WTC11 (cell line): ENCODE data around the gene UPF3A. TPM values are rescaled to one million over a fixed set of nuclear protein-coding genes. Genes with fewer than 3 reads are reported as not detected.

Experiments used
- IRF2 ChIP-seq: sonication (generic); formaldehyde crosslinking; IDR thresholded peaks from 2 replicates; pipeline ENCODE4 v1.8.0; 2022; ENCODE audit warnings: low read depth, missing genetic modification reagents, borderline replicate concordance
- JUN ChIP-seq: sonication (generic); formaldehyde crosslinking; IDR thresholded peaks from 2 replicates; pipeline ENCODE4 v1.8.0; 2023; ENCODE audit warnings: mild to moderate bottlenecking, missing genetic modification reagents
- SOX15 ChIP-seq: fragments of 250-450 bp; sonication (Bioruptor Pico); IDR thresholded peaks from 2 replicates; pipeline ENCODE4 v1.9.0; 2021; ENCODE audit warnings: mild to moderate bottlenecking
- SP1 ChIP-seq: sonication (generic); formaldehyde crosslinking; conservative IDR thresholded peaks from 2 replicates; pipeline ENCODE4 v1.8.1; 2022; ENCODE audit warnings: missing genetic modification reagents
- ZNF263 ChIP-seq: sonication (generic); formaldehyde crosslinking; IDR thresholded peaks from 2 replicates; pipeline ENCODE4 v1.8.1; 2022; ENCODE audit warnings: low read depth, mild to moderate bottlenecking, moderate library complexity, missing genetic modification reagents
- total RNA-seq: library from RNA; stranded (reverse); gene quantifications from 3 replicates; pipeline ENCODE4 v1.2.3, GENCODE V29; 2021
- TF ChIP-seq, protein P1 (sequence below): sonication (generic); formaldehyde crosslinking; IDR thresholded peaks from 2 replicates; pipeline ENCODE4 v1.8.0; 2022; ENCODE audit warnings: mild to moderate bottlenecking, missing genetic modification reagents
- TF ChIP-seq, protein P2 (sequence below): fragments of 250-450 bp; sonication (Bioruptor Pico); conservative IDR thresholded peaks from 2 replicates; pipeline ENCODE4 v1.9.0; 2021; ENCODE audit warnings: mild to moderate bottlenecking
- TF ChIP-seq, protein P3 (sequence below): sonication (generic); formaldehyde crosslinking; IDR thresholded peaks from 2 replicates; pipeline ENCODE4 v1.8.0; 2023; ENCODE audit warnings: missing genetic modification reagents
- TF ChIP-seq, protein P4 (sequence below): fragments of 200-600 bp; IDR thresholded peaks from 2 replicates; pipeline ENCODE4 v1.8.0; 2022; ENCODE audit warnings: antibody characterized with exemption
- TF ChIP-seq, protein P5 (sequence below): sonication (generic); formaldehyde crosslinking; IDR thresholded peaks from 2 replicates; pipeline ENCODE4 v1.8.0; 2022; ENCODE audit warnings: mild to moderate bottlenecking, missing genetic modification reagents
- TF ChIP-seq, protein P6 (sequence below): sonication (generic); formaldehyde crosslinking; IDR thresholded peaks from 2 replicates; pipeline ENCODE4 v1.8.1; 2022; ENCODE audit warnings: mild to moderate bottlenecking, moderate library complexity, missing genetic modification reagents
- TF ChIP-seq, protein P7 (sequence below): fragments of 250-450 bp; sonication (Bioruptor Pico); IDR thresholded peaks from 2 replicates; pipeline ENCODE4 v2.1.2; 2022; ENCODE audit warnings: mild to moderate bottlenecking, moderate library complexity
- TF ChIP-seq, protein P8 (sequence below): fragments of 250-450 bp; sonication (Bioruptor Pico); IDR thresholded peaks from 2 replicates; pipeline ENCODE4 v1.9.0; 2021; ENCODE audit warnings: mild to moderate bottlenecking
- TF ChIP-seq, protein P9 (sequence below): sonication (generic); formaldehyde crosslinking; conservative IDR thresholded peaks from 2 replicates; pipeline ENCODE4 v1.8.1; 2023; ENCODE audit warnings: mild to moderate bottlenecking, low read depth, missing genetic modification reagents, moderate library complexity

Gene UPF3A
- total RNA-seq, 1 experiment from 2014 or later, result 71.9 TPM

DNA sequence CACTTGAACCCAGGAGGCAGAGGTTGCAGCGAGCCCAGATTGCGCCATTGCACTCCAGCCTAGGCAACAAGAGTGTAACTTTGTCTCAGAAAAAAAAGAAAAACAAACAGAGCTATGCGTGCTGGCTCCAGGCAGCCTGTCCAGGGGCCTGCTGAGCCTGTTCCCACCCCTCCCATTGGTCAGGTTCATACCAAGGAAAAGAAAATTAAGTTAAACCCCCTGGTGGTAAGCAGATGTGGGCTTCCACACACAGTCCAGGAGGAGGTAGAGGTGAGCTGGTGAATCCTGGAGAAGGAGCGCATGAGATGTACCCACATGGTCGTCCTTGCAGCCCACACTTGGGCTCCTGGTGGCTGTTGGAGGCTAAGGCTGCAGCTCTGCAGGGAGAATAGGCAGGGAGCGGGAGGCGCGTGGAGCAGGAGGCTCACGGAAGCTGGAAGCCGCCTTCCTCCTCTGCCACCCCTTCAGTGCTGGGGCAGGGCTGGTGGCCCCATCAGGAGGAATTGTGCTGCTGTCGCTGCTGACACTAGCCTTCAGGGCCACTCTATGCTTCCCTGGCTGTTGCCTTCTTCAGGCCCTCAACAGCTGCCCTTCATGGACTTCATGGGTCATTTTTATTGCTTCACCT lies 22.4 kb downstream of the UPF3A start (continued):
- TF ChIP-seq, protein P1, sequence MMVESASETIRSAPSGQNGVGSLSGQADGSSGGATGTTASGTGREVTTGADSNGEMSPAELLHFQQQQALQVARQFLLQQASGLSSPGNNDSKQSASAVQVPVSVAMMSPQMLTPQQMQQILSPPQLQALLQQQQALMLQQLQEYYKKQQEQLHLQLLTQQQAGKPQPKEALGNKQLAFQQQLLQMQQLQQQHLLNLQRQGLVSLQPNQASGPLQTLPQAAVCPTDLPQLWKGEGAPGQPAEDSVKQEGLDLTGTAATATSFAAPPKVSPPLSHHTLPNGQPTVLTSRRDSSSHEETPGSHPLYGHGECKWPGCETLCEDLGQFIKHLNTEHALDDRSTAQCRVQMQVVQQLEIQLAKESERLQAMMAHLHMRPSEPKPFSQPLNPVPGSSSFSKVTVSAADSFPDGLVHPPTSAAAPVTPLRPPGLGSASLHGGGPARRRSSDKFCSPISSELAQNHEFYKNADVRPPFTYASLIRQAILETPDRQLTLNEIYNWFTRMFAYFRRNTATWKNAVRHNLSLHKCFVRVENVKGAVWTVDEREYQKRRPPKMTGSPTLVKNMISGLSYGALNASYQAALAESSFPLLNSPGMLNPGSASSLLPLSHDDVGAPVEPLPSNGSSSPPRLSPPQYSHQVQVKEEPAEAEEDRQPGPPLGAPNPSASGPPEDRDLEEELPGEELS (CRISPR knock-in tag), result no peak
- TF ChIP-seq, protein P2, sequence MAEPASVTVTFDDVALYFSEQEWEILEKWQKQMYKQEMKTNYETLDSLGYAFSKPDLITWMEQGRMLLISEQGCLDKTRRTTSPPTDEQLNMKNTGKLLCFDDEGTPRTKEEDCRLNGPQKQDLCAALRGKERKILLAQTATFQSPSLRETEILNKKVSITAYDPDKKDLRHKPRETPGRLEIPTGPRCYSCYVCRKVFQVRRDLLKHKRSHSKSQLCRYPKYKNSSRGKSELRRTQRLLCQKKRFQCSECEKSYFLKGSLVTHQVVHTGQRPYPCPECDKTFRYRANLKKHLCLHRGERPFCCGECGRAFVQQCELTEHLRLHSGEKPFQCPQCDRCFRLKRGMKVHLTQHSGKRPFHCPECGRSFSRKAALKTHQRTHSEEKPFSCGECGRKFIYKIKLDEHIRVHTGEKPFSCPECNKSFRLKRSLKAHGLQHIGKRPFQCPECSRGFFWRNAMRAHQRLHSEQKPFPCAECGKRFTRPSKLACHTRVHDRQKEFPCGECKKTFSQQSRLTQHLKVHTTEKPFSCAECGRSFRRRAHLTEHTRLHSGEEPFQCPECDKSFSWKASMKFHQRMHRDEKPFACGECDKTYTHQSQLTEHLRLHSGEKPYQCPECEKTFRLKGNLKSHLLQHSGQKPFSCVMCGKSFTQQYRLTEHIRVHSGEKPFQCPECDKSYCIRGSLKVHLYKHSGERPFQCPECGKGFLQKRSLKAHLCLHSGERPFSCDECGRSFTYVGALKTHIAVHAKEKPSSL (CRISPR knock-in tag), result no peak
- TF ChIP-seq, protein P3, sequence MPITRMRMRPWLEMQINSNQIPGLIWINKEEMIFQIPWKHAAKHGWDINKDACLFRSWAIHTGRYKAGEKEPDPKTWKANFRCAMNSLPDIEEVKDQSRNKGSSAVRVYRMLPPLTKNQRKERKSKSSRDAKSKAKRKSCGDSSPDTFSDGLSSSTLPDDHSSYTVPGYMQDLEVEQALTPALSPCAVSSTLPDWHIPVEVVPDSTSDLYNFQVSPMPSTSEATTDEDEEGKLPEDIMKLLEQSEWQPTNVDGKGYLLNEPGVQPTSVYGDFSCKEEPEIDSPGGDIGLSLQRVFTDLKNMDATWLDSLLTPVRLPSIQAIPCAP (CRISPR knock-in tag), result no peak
- TF ChIP-seq, protein P4, sequence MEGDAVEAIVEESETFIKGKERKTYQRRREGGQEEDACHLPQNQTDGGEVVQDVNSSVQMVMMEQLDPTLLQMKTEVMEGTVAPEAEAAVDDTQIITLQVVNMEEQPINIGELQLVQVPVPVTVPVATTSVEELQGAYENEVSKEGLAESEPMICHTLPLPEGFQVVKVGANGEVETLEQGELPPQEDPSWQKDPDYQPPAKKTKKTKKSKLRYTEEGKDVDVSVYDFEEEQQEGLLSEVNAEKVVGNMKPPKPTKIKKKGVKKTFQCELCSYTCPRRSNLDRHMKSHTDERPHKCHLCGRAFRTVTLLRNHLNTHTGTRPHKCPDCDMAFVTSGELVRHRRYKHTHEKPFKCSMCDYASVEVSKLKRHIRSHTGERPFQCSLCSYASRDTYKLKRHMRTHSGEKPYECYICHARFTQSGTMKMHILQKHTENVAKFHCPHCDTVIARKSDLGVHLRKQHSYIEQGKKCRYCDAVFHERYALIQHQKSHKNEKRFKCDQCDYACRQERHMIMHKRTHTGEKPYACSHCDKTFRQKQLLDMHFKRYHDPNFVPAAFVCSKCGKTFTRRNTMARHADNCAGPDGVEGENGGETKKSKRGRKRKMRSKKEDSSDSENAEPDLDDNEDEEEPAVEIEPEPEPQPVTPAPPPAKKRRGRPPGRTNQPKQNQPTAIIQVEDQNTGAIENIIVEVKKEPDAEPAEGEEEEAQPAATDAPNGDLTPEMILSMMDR, result no peak
- TF ChIP-seq, protein P5, sequence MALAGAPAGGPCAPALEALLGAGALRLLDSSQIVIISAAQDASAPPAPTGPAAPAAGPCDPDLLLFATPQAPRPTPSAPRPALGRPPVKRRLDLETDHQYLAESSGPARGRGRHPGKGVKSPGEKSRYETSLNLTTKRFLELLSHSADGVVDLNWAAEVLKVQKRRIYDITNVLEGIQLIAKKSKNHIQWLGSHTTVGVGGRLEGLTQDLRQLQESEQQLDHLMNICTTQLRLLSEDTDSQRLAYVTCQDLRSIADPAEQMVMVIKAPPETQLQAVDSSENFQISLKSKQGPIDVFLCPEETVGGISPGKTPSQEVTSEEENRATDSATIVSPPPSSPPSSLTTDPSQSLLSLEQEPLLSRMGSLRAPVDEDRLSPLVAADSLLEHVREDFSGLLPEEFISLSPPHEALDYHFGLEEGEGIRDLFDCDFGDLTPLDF (CRISPR knock-in tag), result no peak
- TF ChIP-seq, protein P6, sequence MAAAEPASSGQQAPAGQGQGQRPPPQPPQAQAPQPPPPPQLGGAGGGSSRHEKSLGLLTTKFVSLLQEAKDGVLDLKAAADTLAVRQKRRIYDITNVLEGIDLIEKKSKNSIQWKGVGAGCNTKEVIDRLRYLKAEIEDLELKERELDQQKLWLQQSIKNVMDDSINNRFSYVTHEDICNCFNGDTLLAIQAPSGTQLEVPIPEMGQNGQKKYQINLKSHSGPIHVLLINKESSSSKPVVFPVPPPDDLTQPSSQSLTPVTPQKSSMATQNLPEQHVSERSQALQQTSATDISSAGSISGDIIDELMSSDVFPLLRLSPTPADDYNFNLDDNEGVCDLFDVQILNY (CRISPR knock-in tag), result no peak
- TF ChIP-seq, protein P7, sequence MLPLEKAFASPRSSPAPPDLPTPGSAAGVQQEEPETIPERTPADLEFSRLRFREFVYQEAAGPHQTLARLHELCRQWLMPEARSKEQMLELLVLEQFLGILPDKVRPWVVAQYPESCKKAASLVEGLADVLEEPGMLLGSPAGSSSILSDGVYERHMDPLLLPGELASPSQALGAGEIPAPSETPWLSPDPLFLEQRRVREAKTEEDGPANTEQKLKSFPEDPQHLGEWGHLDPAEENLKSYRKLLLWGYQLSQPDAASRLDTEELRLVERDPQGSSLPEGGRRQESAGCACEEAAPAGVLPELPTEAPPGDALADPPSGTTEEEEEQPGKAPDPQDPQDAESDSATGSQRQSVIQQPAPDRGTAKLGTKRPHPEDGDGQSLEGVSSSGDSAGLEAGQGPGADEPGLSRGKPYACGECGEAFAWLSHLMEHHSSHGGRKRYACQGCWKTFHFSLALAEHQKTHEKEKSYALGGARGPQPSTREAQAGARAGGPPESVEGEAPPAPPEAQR (CRISPR knock-in tag), result no peak
- no peak for TF ChIP-seq JUN
- TF ChIP-seq ZNF263, result no peak
- TF ChIP-seq, protein P8, sequence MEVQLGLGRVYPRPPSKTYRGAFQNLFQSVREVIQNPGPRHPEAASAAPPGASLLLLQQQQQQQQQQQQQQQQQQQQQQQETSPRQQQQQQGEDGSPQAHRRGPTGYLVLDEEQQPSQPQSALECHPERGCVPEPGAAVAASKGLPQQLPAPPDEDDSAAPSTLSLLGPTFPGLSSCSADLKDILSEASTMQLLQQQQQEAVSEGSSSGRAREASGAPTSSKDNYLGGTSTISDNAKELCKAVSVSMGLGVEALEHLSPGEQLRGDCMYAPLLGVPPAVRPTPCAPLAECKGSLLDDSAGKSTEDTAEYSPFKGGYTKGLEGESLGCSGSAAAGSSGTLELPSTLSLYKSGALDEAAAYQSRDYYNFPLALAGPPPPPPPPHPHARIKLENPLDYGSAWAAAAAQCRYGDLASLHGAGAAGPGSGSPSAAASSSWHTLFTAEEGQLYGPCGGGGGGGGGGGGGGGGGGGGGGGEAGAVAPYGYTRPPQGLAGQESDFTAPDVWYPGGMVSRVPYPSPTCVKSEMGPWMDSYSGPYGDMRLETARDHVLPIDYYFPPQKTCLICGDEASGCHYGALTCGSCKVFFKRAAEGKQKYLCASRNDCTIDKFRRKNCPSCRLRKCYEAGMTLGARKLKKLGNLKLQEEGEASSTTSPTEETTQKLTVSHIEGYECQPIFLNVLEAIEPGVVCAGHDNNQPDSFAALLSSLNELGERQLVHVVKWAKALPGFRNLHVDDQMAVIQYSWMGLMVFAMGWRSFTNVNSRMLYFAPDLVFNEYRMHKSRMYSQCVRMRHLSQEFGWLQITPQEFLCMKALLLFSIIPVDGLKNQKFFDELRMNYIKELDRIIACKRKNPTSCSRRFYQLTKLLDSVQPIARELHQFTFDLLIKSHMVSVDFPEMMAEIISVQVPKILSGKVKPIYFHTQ, result no peak
- TF ChIP-seq IRF2, result no peak
- TF ChIP-seq, protein P9, sequence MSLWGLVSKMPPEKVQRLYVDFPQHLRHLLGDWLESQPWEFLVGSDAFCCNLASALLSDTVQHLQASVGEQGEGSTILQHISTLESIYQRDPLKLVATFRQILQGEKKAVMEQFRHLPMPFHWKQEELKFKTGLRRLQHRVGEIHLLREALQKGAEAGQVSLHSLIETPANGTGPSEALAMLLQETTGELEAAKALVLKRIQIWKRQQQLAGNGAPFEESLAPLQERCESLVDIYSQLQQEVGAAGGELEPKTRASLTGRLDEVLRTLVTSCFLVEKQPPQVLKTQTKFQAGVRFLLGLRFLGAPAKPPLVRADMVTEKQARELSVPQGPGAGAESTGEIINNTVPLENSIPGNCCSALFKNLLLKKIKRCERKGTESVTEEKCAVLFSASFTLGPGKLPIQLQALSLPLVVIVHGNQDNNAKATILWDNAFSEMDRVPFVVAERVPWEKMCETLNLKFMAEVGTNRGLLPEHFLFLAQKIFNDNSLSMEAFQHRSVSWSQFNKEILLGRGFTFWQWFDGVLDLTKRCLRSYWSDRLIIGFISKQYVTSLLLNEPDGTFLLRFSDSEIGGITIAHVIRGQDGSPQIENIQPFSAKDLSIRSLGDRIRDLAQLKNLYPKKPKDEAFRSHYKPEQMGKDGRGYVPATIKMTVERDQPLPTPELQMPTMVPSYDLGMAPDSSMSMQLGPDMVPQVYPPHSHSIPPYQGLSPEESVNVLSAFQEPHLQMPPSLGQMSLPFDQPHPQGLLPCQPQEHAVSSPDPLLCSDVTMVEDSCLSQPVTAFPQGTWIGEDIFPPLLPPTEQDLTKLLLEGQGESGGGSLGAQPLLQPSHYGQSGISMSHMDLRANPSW (CRISPR knock-in tag), result no peak
- TF ChIP-seq SP1 (CRISPR knock-in tag), result no peak
- no peak for TF ChIP-seq SOX15 (CRISPR knock-in tag)
- TF ChIP-seq, all 79 proteins: peak for 0
